HepG2 (cell line): ENCODE results near the gene ABCF1. TPM values are rescaled to one million over a fixed set of nuclear protein-coding genes. Genes with fewer than 3 reads are reported as not detected.

Experiments used
- ARHGAP35 ChIP-seq: sonication (generic); formaldehyde crosslinking; IDR thresholded peaks from 2 replicates; pipeline ENCODE4 v1.9.0; 2022; ENCODE audit warnings: mild to moderate bottlenecking, inconsistent platforms, moderate library complexity, missing genetic modification reagents, borderline replicate concordance
- ELF4 ChIP-seq: sonication (generic); formaldehyde crosslinking; IDR thresholded peaks from 2 replicates; pipeline ENCODE4 v1.5.0; 2020; ENCODE audit warnings: missing genetic modification reagents, mild to moderate bottlenecking, moderate library complexity, borderline replicate concordance
- FIP1L1 ChIP-seq: fragments of 200-400 bp; formaldehyde crosslinking; IDR thresholded peaks from 2 replicates; pipeline ENCODE4 v1.6.1; 2018; ENCODE audit warnings: low read depth, mild to moderate bottlenecking, low read length, moderate library complexity, borderline replicate concordance; ENCODE audit not compliant: insufficient read depth
- FOXJ3 ChIP-seq: sonication (generic); formaldehyde crosslinking; IDR thresholded peaks from 2 replicates; pipeline ENCODE4 v1.4.0; 2020; ENCODE audit warnings: missing genetic modification reagents, mild to moderate bottlenecking, borderline replicate concordance
- GPN1 ChIP-seq: sonication (generic); formaldehyde crosslinking; IDR thresholded peaks from 2 replicates; pipeline ENCODE4 v1.5.1; 2020; ENCODE audit warnings: missing genetic modification reagents, borderline replicate concordance
- HOXA3 ChIP-seq: sonication (generic); formaldehyde crosslinking; IDR thresholded peaks from 2 replicates; pipeline ENCODE4 v1.5.0; 2020; ENCODE audit warnings: missing genetic modification reagents
- KAT2B ChIP-seq: fragments of 150-350 bp; IDR thresholded peaks from 2 replicates; pipeline ENCODE4 v1.6.1; 2014; ENCODE audit warnings: low read depth, low read length, borderline replicate concordance
- NBN ChIP-seq: fragments of 450-650 bp; conservative IDR thresholded peaks from 2 replicates; pipeline ENCODE4 v1.6.1; 2017
- NCOA2 ChIP-seq: sonication (generic); formaldehyde crosslinking; IDR thresholded peaks from 2 replicates; pipeline ENCODE4 v1.8.0; 2022; ENCODE audit warnings: inconsistent platforms
- POLR2G ChIP-seq: fragments of 200-400 bp; formaldehyde crosslinking; IDR thresholded peaks from 2 replicates; pipeline ENCODE4 v1.6.1; 2018; ENCODE audit warnings: mild to moderate bottlenecking, low read depth, low read length, moderate library complexity
- RBM39 ChIP-seq: fragments of 200-400 bp; formaldehyde crosslinking; IDR thresholded peaks from one replicate; pipeline ENCODE4 v1.6.1; 2018; ENCODE audit warnings: antibody characterized with exemption, mild to moderate bottlenecking, low read depth, low read length; ENCODE audit not compliant: poor library complexity, severe bottlenecking
- RFX1 ChIP-seq: fragments of 450-650 bp; IDR thresholded peaks from 2 replicates; pipeline ENCODE4 v1.6.1; 2017
- YEATS2 ChIP-seq: sonication (generic); formaldehyde crosslinking; IDR thresholded peaks from 2 replicates; pipeline ENCODE4 v1.4.0; 2020; ENCODE audit warnings: missing genetic modification reagents, borderline replicate concordance
- ZFP41 ChIP-seq: sonication (generic); formaldehyde crosslinking; IDR thresholded peaks from 2 replicates; pipeline ENCODE4 v1.4.0; 2020; ENCODE audit warnings: mild to moderate bottlenecking, missing genetic modification reagents, borderline replicate concordance
- ZNF160 ChIP-seq: sonication (generic); formaldehyde crosslinking; IDR thresholded peaks from 2 replicates; pipeline ENCODE4 v1.8.0; 2022; ENCODE audit warnings: mild to moderate bottlenecking, inconsistent platforms, missing genetic modification reagents
- ZNF564 ChIP-seq: sonication (generic); formaldehyde crosslinking; IDR thresholded peaks from 2 replicates; pipeline ENCODE4 v1.8.1; 2023; ENCODE audit warnings: mild to moderate bottlenecking, missing genetic modification reagents
- ZNF670 ChIP-seq: sonication (generic); formaldehyde crosslinking; IDR thresholded peaks from 2 replicates; pipeline ENCODE4 v1.8.0; 2022; ENCODE audit warnings: mild to moderate bottlenecking, missing genetic modification reagents, borderline replicate concordance
- ZSCAN9 ChIP-seq: IDR thresholded peaks from 2 replicates; pipeline ENCODE4 v1.6.1; 2016; ENCODE audit warnings: borderline replicate concordance
- polyA plus RNA-seq, 8 experiments: library from polyadenylated mRNA; depleted of rRNA in 3 of 8; stranded (reverse) in 7 of 8; unstranded in 1 of 8; fragments of >200 nt; fragmentation: Illumina TruSeq in 4 of 8; extraction: Trizol in 4 of 8; gene quantifications; 2 replicates each; pipeline versions ENCODE4 v1.2.1 to v1.2.3, GENCODE V29; 2011 to 2016; ENCODE audit warnings: low read depth in 4 of 8, missing spikeins in 1 of 8, mixed read lengths in 1 of 8; ENCODE audit not compliant: insufficient read depth in 1 of 8
- total RNA-seq, 5 experiments: library from RNA; depleted of rRNA; stranded (reverse); fragments of >200 nt; fragmentation: Illumina TruSeq; extraction: Trizol; gene quantifications; 2 replicates each; pipeline ENCODE4 v1.2.3, GENCODE V29; 2016; ENCODE audit warnings: low read depth in 1 of 5
- TF ChIP-seq, protein P1 (sequence below): sonication (generic); formaldehyde crosslinking; IDR thresholded peaks from 2 replicates; pipeline ENCODE4 v1.4.0; 2020; ENCODE audit warnings: missing genetic modification reagents, borderline replicate concordance
- TF ChIP-seq, protein P2 (sequence below): sonication (generic); formaldehyde crosslinking; IDR thresholded peaks from 2 replicates; pipeline ENCODE4 v1.4.0; 2020; ENCODE audit warnings: missing genetic modification reagents, borderline replicate concordance
- TF ChIP-seq, protein P3 (sequence below): sonication (generic); formaldehyde crosslinking; IDR thresholded peaks from 2 replicates; pipeline ENCODE4 v1.4.0; 2020; ENCODE audit warnings: low read depth, mild to moderate bottlenecking, missing genetic modification reagents

ABCF1 gene
- total and polyA plus RNA-seq, 2 of the 13 experiments (the other 11 are each of a cell fraction or from before 2014, with no cell fraction given), result 25.4 to 98.9 TPM

DNA sequence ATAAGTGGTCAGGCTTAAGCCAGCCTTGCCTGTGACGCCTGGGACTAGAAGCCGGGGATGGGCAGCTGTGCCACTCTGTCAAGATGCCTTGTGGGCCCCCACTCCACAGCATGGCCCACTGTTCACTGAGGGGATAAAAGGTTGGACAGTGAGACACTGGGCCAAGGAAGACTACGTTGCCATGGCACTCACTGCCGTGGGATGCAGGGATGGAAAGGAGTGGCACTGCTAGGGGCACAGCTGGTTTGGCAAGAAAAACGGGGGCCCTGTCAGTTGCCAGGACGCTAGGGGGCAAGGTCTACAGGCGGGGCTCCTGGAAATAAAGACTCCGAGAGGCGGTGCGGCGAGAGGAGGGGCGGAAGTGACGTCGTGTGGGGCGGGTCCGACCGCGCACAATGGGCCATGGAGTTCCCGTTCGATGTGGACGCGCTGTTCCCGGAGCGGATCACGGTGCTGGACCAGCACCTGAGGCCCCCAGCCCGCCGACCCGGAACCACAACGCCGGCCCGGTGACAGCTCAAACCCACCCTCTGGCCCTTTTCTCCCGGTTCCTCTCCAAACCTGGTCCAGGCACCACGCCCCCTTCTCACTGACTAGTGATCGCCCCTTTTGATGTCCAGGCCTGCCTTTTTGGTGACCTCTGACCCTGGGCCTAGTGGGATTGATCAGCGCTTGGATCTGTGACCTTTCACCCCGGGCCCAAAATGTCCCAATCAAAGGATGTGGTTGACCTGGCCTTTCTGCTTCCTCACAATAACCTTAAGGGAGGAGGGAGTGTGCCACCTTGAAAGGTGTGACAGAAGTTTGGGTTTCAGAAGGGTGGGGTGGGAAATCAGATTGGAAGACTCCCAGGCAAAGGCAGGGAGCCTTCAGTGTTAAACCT is 55.5 kb downstream of the ABCF1 start, which contains the start of gene ATAT1 (continued):
- TF ChIP-seq, protein P1, sequence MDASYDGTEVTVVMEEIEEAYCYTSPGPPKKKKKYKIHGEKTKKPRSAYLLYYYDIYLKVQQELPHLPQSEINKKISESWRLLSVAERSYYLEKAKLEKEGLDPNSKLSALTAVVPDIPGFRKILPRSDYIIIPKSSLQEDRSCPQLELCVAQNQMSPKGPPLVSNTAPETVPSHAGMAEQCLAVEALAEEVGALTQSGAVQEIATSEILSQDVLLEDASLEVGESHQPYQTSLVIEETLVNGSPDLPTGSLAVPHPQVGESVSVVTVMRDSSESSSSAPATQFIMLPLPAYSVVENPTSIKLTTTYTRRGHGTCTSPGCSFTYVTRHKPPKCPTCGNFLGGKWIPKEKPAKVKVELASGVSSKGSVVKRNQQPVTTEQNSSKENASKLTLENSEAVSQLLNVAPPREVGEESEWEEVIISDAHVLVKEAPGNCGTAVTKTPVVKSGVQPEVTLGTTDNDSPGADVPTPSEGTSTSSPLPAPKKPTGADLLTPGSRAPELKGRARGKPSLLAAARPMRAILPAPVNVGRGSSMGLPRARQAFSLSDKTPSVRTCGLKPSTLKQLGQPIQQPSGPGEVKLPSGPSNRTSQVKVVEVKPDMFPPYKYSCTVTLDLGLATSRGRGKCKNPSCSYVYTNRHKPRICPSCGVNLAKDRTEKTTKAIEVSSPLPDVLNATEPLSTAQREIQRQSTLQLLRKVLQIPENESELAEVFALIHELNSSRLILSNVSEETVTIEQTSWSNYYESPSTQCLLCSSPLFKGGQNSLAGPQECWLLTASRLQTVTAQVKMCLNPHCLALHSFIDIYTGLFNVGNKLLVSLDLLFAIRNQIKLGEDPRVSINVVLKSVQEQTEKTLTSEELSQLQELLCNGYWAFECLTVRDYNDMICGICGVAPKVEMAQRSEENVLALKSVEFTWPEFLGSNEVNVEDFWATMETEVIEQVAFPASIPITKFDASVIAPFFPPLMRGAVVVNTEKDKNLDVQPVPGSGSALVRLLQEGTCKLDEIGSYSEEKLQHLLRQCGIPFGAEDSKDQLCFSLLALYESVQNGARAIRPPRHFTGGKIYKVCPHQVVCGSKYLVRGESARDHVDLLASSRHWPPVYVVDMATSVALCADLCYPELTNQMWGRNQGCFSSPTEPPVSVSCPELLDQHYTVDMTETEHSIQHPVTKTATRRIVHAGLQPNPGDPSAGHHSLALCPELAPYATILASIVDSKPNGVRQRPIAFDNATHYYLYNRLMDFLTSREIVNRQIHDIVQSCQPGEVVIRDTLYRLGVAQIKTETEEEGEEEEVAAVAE (CRISPR knock-in tag), result no peak; the same call in 1 of the 2 replicates
- TF ChIP-seq, protein P2, sequence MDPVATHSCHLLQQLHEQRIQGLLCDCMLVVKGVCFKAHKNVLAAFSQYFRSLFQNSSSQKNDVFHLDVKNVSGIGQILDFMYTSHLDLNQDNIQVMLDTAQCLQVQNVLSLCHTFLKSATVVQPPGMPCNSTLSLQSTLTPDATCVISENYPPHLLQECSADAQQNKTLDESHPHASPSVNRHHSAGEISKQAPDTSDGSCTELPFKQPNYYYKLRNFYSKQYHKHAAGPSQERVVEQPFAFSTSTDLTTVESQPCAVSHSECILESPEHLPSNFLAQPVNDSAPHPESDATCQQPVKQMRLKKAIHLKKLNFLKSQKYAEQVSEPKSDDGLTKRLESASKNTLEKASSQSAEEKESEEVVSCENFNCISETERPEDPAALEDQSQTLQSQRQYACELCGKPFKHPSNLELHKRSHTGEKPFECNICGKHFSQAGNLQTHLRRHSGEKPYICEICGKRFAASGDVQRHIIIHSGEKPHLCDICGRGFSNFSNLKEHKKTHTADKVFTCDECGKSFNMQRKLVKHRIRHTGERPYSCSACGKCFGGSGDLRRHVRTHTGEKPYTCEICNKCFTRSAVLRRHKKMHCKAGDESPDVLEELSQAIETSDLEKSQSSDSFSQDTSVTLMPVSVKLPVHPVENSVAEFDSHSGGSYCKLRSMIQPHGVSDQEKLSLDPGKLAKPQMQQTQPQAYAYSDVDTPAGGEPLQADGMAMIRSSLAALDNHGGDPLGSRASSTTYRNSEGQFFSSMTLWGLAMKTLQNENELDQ (CRISPR knock-in tag), result 0 out of 2 replicates have a peak, but pooled peaks have one; percentile 20
- TF ChIP-seq GPN1 (CRISPR knock-in tag) (no peak), HOXA3 (peak; percentile 94), RBM39 (peak; percentile 90), NBN (no peak), ZNF564 (CRISPR knock-in tag) (no peak), ZNF160 (CRISPR knock-in tag) (peak; percentile 39; the same call in 1 of the 2 replicates), ZFP41 (CRISPR knock-in tag) (0 out of 2 replicates have a peak, but pooled peaks have one; percentile 45), RFX1 (peak; percentile 30; the same call in 1 of the 2 replicates), FIP1L1 (peak; percentile 97; the same call in 1 of the 2 replicates), YEATS2 (CRISPR knock-in tag) (peak; percentile 87), KAT2B (no peak), ZSCAN9 (CRISPR knock-in tag) (no peak), FOXJ3 (CRISPR knock-in tag) (no peak), ZNF670 (peak; percentile 95), NCOA2 (CRISPR knock-in tag) (peak; percentile 61), ELF4 (peak; percentile 78; the same call in 1 of the 2 replicates), ARHGAP35 (CRISPR knock-in tag) (peak; percentile 79; the same call in 1 of the 2 replicates), POLR2G (peak; percentile 97)
- TF ChIP-seq, protein P3, sequence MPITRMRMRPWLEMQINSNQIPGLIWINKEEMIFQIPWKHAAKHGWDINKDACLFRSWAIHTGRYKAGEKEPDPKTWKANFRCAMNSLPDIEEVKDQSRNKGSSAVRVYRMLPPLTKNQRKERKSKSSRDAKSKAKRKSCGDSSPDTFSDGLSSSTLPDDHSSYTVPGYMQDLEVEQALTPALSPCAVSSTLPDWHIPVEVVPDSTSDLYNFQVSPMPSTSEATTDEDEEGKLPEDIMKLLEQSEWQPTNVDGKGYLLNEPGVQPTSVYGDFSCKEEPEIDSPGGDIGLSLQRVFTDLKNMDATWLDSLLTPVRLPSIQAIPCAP (CRISPR knock-in tag), result no peak
